ENCODE measurements around the gene PHF3.

Gene PHF3

GRCh38 chr6:63643862-63644261 is 8.3 kb downstream of the PHF3 start:
- TF ChIP-seq SIN3A (IDR thresholded peaks at IDR 0.05; ENCODE audit: borderline replicate concordance, insufficient read depth, low read length): no peak
- TF ChIP-seq FOXP2 (optimal IDR thresholded peaks at IDR 0.05; ENCODE audit: borderline replicate concordance, extremely low read depth, extremely low read length, insufficient read depth): no peak
- no peak for TF ChIP-seq REST (IDR thresholded peaks at IDR 0.05; ENCODE audit: insufficient read depth in 1 of 2, low read depth in 2 of 2, low read length in 2 of 2)
- no peak for TF ChIP-seq TAF1 (IDR thresholded peaks at IDR 0.05; ENCODE audit: borderline replicate concordance, insufficient read depth, low read length)
- TF ChIP-seq POLR2AphosphoS5 (IDR thresholded peaks at IDR 0.05; ENCODE audit: low read depth, low read length): no peak

GRCh38 chr6:63644668-63645326 is 9.2 kb downstream of the PHF3 start:
- no peak for TF ChIP-seq FOXP2 (optimal IDR thresholded peaks at IDR 0.05; ENCODE audit: borderline replicate concordance, extremely low read depth, extremely low read length, insufficient read depth)

- TF ChIP-seq TAF1 (IDR thresholded peaks at IDR 0.05; ENCODE audit: borderline replicate concordance, insufficient read depth, low read length): no peak
Measured at GRCh38 chr6:63649269-63649668, 13.7 kb downstream of the PHF3 start.

GRCh38 chr6:63649847-63650265 is 14.3 kb downstream of the PHF3 start:
- TF ChIP-seq REST (IDR thresholded peaks at IDR 0.05; ENCODE audit: insufficient read depth in 1 of 2, low read depth in 2 of 2, low read length in 2 of 2): no peak
- TF ChIP-seq FOXP2 (optimal IDR thresholded peaks at IDR 0.05; ENCODE audit: borderline replicate concordance, extremely low read depth, extremely low read length, insufficient read depth): no peak
- no peak for TF ChIP-seq TAF1 (IDR thresholded peaks at IDR 0.05; ENCODE audit: borderline replicate concordance, insufficient read depth, low read length)
- TF ChIP-seq SIN3A (IDR thresholded peaks at IDR 0.05; ENCODE audit: borderline replicate concordance, insufficient read depth, low read length): no peak
- TF ChIP-seq POLR2AphosphoS5 (IDR thresholded peaks at IDR 0.05; ENCODE audit: low read depth, low read length): no peak

GRCh38 chr6:63652980-63653379 is 17.4 kb downstream of the PHF3 start:
- TF ChIP-seq SIN3A (IDR thresholded peaks at IDR 0.05; ENCODE audit: borderline replicate concordance, insufficient read depth, low read length) (no peak), REST (IDR thresholded peaks at IDR 0.05; ENCODE audit: insufficient read depth in 1 of 2, low read depth in 2 of 2, low read length in 2 of 2) (no peak), POLR2AphosphoS5 (IDR thresholded peaks at IDR 0.05; ENCODE audit: low read depth, low read length) (no peak), FOXP2 (optimal IDR thresholded peaks at IDR 0.05; ENCODE audit: borderline replicate concordance, extremely low read depth, extremely low read length, insufficient read depth) (no peak), TAF1 (IDR thresholded peaks at IDR 0.05; ENCODE audit: borderline replicate concordance, insufficient read depth, low read length) (no peak)

- TF ChIP-seq REST (IDR thresholded peaks at IDR 0.05; ENCODE audit: insufficient read depth in 1 of 2, low read depth in 2 of 2, low read length in 2 of 2) (no peak), FOXP2 (optimal IDR thresholded peaks at IDR 0.05; ENCODE audit: borderline replicate concordance, extremely low read depth, extremely low read length, insufficient read depth) (no peak), TAF1 (IDR thresholded peaks at IDR 0.05; ENCODE audit: borderline replicate concordance, insufficient read depth, low read length) (no peak), POLR2AphosphoS5 (IDR thresholded peaks at IDR 0.05; ENCODE audit: low read depth, low read length) (no peak), SIN3A (IDR thresholded peaks at IDR 0.05; ENCODE audit: borderline replicate concordance, insufficient read depth, low read length) (no peak)
Measured at GRCh38 chr6:63660757-63661156, 25.2 kb downstream of the PHF3 start.
